ENCODE results near the gene INTS6. TPM values are rescaled to one million over a fixed set of nuclear protein-coding genes. Genes with fewer than 3 reads are reported as not detected.

INTS6 gene
- total RNA-seq, 2 donors from 2014 or later = 49.7 to 53.4 TPM

DNA sequence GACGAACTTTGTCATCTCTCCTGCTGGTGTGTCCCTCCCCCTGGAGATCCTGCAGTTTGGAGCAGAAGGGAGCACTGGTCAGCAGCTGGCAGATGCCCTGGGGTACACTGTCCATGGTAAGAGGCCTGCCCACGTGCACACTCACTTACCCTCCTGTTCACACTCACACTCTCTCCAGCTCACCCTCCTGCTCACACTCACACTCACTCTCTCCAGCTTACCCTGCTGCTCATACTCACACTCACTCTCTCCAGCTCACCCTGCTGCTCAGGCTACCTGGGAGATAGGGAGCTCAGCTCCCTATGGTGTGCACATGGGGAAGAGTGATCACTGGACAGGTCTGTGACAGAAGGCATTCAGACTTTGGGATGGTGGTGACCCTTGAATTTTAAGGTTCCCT, 111.6 kb downstream of the INTS6 start:
- ATAC-seq (no peak), DNase-seq (ENCODE audit: low spot score in 2 of 2) (no peak)
- Mint-ChIP-seq H3K36me3 (no peaks in the 10 kb centered on the region), H3K9me3 (no peaks in the 10 kb centered on the region), H3K27ac (peak overlapping the region in 1 of 2 donors; percentile 69)

- ATAC-seq (peak in 1 of 2 donors; percentile 56), DNase-seq (ENCODE audit: low spot score in 2 of 2) (no peak)
- Mint-ChIP-seq H3K9me3 (no peaks in the 10 kb centered on the region), H3K27ac (no peak overlapping the region), H3K36me3 (no peaks in the 10 kb centered on the region)
Measured at GRCh38 chr13:51339952-51340732, 112.7 kb downstream of the INTS6 start.

GRCh38 chr13:51339354-51339753, 113.5 kb downstream of the INTS6 start, which contains the start of gene SERPINE3:
TSS of gene SERPINE3 (plus strand) at chr13:51339691. CDS start at chr13:51341092, 1,401 bp downstream.
- Mint-ChIP-seq H3K27ac (no peak within 1 kb of the TSS), H3K36me3 (no peaks in the 10 kb centered on the region), H3K9me3 (no peaks in the 10 kb centered on the region)
- ATAC-seq (no peak), DNase-seq (ENCODE audit: low spot score in 2 of 2) (no peak)

DNA sequence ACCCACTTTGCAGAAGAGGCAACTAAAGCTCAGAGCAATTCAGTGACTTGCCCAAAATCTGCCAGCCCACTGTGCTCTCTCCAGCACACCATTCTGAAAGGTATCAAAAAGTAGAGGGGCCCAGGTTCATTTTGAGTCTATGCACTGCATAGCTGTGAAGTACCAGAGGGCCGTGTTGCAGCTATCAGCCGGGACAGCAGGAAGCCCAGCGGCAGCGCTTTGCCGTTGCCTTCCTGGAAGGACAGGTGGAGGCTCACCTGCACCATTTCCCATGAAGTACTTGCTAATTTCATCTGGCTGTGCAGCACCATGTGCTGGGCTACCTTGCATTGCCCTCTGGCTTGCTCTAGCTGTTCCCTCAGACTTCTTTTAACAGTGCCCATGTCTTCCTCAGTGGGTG, 116.1 kb downstream of the INTS6 start:
- DNase-seq (ENCODE audit: low spot score in 2 of 2) = no peak
- no peaks in the 10 kb centered on the region for H3K36me3 Mint-ChIP-seq
- no peak overlapping the region for H3K27ac Mint-ChIP-seq
- no peak for ATAC-seq
- no peaks in the 10 kb centered on the region for H3K9me3 Mint-ChIP-seq

DNA sequence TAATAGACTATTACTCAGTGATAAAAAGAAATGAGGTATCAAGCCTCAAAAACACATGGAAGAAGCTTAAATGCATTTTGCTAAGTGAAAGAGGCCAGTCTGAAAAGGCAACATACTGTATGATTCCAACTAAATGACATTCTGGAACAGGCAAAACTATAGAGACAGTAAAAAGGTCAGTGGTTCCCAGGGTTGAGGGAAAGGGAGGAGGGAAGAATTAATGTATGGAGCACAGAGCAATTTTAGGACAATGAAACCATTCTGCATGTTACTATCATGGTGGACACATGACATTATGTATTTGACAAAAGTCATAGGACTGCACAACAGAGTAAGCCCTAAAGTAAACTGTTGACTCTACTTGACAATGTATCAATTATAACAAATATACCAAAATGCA, 119.0 kb downstream of the INTS6 start:
- ATAC-seq = no peak
- DNase-seq (ENCODE audit: low spot score in 2 of 2) = no peak
- no peak overlapping the region for H3K27ac Mint-ChIP-seq
- H3K36me3 Mint-ChIP-seq = no peaks in the 10 kb centered on the region
- H3K9me3 Mint-ChIP-seq = no peaks in the 10 kb centered on the region

GRCh38 chr13:51333421-51333820, 119.4 kb downstream of the INTS6 start:
- H3K9me3 Mint-ChIP-seq = no peaks in the 10 kb centered on the region

GRCh38 chr13:51332566-51333361, 120.1 kb downstream of the INTS6 start:
- no peaks in the 10 kb centered on the region for H3K9me3 Mint-ChIP-seq
- H3K36me3 Mint-ChIP-seq = no peaks in the 10 kb centered on the region
- no peak for DNase-seq (ENCODE audit: low spot score in 2 of 2)
- no peak overlapping the region for H3K27ac Mint-ChIP-seq
- ATAC-seq = no peak

More at GRCh38 chr13:51333421-51333820, 119.4 kb downstream of the INTS6 start:
- H3K36me3 Mint-ChIP-seq = no peaks in the 10 kb centered on the region
- ATAC-seq = no peak
- H3K27ac Mint-ChIP-seq = no peak overlapping the region
- no peak for DNase-seq (ENCODE audit: low spot score in 2 of 2)

DNA sequence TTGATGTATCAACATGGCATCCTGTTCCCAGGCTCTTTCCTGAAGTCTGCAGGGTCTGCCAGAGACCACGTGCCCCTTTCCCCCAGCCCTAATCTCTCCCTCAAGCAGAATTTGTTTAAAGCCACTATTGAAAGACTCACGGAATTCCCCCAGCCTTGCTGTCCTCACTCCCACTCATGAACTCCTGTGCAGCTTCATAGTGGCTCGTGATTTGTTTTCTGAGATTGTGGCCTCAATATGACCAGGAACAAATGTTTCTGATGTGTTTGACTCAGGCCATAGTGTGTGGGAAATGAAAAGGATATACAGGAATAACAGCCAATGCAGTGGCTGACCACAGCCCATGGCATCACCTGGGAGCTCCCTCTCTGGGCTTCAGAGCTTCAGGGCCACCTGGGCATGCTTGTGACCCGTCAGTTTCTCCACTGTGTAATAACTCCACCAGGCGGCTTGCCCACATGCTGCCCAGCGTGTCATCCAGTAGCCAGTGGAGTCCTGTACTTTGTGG, 121.4 kb downstream of the INTS6 start:
- DNase-seq (ENCODE audit: low spot score in 2 of 2) = no peak
- H3K36me3 Mint-ChIP-seq = no peaks in the 10 kb centered on the region
- peak overlapping the region in 1 of 2 donors; percentile 32 for H3K27ac Mint-ChIP-seq
- peak; percentile 52 to 85 for ATAC-seq
- H3K9me3 Mint-ChIP-seq = no peaks in the 10 kb centered on the region

- ATAC-seq (peak; percentile 15 to 46), DNase-seq (ENCODE audit: low spot score in 2 of 2) (no peak)
- H3K27ac Mint-ChIP-seq = peak overlapping the region; percentile 32 to 65
- H3K9me3 Mint-ChIP-seq = no peaks in the 10 kb centered on the region
- H3K36me3 Mint-ChIP-seq = no peaks in the 10 kb centered on the region
Measured at GRCh38 chr13:51330791-51331190, 122.0 kb downstream of the INTS6 start.

DNA sequence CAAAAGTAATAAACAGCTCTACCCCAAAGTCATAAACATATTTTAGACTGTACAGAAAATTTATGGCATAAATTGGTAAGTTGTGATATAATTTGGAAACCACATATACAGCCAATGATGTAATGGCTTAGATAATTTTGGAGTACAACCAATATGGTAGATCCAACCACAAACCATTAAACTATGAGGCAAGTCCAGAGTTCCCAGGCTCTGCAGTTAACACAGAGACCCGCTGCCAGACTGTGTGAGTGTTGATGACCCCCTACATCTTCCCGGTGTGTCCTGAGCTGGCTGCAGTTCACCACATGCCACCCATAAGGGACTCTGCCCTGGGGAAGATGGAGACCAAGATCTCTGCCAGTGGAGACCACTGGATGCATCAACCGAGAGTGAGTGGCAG, 123.2 kb downstream of the INTS6 start:
- no peak for DNase-seq (ENCODE audit: low spot score in 2 of 2)
- no peaks in the 10 kb centered on the region for H3K9me3 Mint-ChIP-seq
- H3K27ac Mint-ChIP-seq = no peak overlapping the region
- no peak for ATAC-seq
- no peaks in the 10 kb centered on the region for H3K36me3 Mint-ChIP-seq

- no peak for DNase-seq (ENCODE audit: low spot score in 2 of 2)
- Mint-ChIP-seq H3K9me3 (no peaks in the 10 kb centered on the region), H3K27ac (no peak overlapping the region), H3K36me3 (no peaks in the 10 kb centered on the region)
- ATAC-seq = no peak
Measured at GRCh38 chr13:51328488-51328887, 124.3 kb downstream of the INTS6 start.

DNA sequence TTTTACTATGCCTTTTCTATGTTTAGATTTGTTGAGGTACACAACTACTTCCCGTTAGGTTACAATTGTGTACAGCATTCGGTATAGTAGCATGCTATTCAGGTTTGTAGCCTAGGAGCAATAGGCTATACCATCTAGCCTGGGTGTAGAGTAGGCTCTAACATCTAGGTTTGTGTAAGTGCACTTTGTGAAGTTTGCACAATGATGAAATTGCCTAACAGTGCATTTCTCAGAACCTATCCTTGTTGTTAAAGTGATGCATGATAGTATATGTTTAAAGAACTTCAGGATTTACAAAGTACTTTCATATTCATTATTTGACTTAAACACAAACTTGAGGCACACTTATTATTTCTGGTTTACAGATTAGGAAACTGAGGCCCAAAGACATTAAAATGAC, 124.9 kb downstream of the INTS6 start:
- Mint-ChIP-seq H3K36me3 (no peaks in the 10 kb centered on the region), H3K9me3 (no peaks in the 10 kb centered on the region), H3K27ac (no peak overlapping the region)
- ATAC-seq (no peak), DNase-seq (ENCODE audit: low spot score in 2 of 2) (no peak)

DNA sequence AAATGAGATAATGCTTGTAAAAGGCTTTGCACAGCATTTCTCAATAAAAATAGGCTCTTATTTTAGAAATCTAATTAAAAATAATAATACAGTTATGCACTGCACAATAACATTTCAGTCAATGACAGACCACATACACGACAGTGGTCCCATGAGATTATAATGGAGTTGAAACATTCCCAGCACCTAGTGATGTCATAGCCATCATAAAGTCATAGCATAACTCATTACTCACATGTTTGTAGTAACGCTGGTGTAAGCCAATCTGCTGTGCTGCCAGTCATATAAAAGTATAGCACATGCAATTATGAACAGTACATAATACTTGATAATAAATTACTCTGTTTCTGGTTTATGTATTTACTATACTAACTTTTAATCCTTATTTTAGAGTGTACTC, 126.1 kb downstream of the INTS6 start:
- ATAC-seq = no peak
- H3K27ac Mint-ChIP-seq = no peak overlapping the region
- no peak for DNase-seq (ENCODE audit: low spot score in 2 of 2)
- H3K36me3 Mint-ChIP-seq = no peaks in the 10 kb centered on the region
- H3K9me3 Mint-ChIP-seq = no peaks in the 10 kb centered on the region

- ATAC-seq = no peak
- Mint-ChIP-seq H3K9me3 (no peaks in the 10 kb centered on the region), H3K27ac (peak overlapping the region in 1 of 2 donors; percentile 31), H3K36me3 (no peaks in the 10 kb centered on the region)
- DNase-seq (ENCODE audit: low spot score in 2 of 2) = no peak
Measured at GRCh38 chr13:51325837-51326236, 127.0 kb downstream of the INTS6 start.

DNA sequence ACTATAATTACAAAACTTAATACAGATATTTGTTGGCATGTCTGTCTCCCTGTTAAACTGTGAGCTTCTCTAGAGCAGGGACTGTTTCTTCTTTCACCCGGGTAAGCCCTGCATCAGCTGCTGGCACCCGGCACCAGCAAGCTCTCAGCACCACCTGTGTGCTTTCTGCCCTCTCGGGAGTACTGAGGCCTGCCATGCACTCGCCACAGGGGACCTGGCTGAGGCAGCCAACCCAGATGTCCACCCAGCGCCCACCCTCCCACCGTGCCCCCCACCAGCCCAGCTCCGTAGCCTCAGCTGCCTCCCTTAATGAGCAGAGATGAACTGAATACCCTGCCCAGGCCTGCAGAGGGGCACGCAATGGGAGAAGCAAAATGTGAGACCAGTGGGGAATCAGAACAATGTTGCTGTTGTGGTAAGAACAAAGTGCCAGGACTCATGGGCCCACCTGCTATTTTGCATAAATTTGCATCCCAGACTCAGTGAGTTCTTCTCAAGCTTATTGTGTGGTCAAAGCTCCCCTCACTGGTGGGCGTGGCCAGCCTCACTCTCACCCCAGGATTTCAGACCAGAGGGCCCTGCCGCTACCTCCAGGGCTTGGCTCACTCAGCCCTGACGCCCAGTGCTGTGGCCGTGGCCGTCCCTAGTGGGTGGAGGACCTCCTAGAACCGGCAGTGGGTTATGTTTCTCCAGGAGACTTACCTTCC, 128.0 kb downstream of the INTS6 start:
- Mint-ChIP-seq H3K36me3 (no peaks in the 10 kb centered on the region), H3K9me3 (no peaks in the 10 kb centered on the region), H3K27ac (no peak overlapping the region)
- DNase-seq (ENCODE audit: low spot score in 2 of 2) = no peak
- no peak for ATAC-seq

- no peaks in the 10 kb centered on the region for H3K9me3 Mint-ChIP-seq
- H3K36me3 Mint-ChIP-seq = no peaks in the 10 kb centered on the region
- peak overlapping the region in 1 of 2 donors; percentile 18 for H3K27ac Mint-ChIP-seq
- no peak for DNase-seq (ENCODE audit: low spot score in 2 of 2)
- ATAC-seq = no peak
Measured at GRCh38 chr13:51323824-51324511, 128.9 kb downstream of the INTS6 start.
